GM12878 (cell line): ENCODE results near the gene PSMD3. TPM values are rescaled to one million over a fixed set of nuclear protein-coding genes. Genes with fewer than 3 reads are reported as not detected.

Source experiments
- ATAC-seq: fragments of 200-7000 bp; cut with Tn5 transposase; 3 replicates; pipeline ENCODE4 v1.9.1; 2020; ENCODE audit warnings: mild to moderate bottlenecking, moderate library complexity
- BruUV-seq: library from RNA; stranded (reverse); fragments of 400-500 nt; replicated peaks from 2 replicates; lab custom pipeline; 2021; lab: Mats Ljungman, UMichigan
- CTCF ChIA-PET: fragments of 300-600 bp; sonication (Branson Sonifier 250); formaldehyde crosslinking; extraction: SDS; loops from one replicate; lab custom pipeline; 2021; ENCODE audit warnings: inconsistent platforms; lab: Yijun Ruan, JAX
- POLR2A ChIA-PET: fragments of 350-600 bp; formaldehyde crosslinking; extraction: SDS; loops from one replicate; lab custom pipeline; 2021; ENCODE audit warnings: inconsistent platforms; lab: Charles Lee
- RAD21 ChIA-PET: fragments of 300-600 bp; sonication (Branson Sonifier 250); formaldehyde crosslinking; loops from one replicate; lab custom pipeline; 2023; ENCODE audit warnings: antibody characterized with exemption; ENCODE audit not compliant: unreplicated experiment; lab: Charles Lee
- SMC1A ChIA-PET: fragments of 300-600 bp; sonication (Branson Sonifier 250); formaldehyde crosslinking; loops from one replicate; lab custom pipeline; 2023; ENCODE audit not compliant: unreplicated experiment, uncharacterized antibody; lab: Charles Lee
- DNase-seq: peaks from one replicate; pipeline ENCODE4 v3.0.0-alpha.2; 2011; ENCODE audit warnings: low read depth, low spot score
- FAIRE-seq: peaks from 3 replicates; lab custom pipeline; 2011; peaks lifted over from hg19 to GRCh38; lab: Jason Lieb, UNC
- H2AFZ ChIP-seq: 2 replicates; pipeline ENCODE4 v1.6.0; 2011; ENCODE audit warnings: low read depth, low read length, control low read depth; ENCODE audit not compliant: control insufficient read depth
- H3K27ac ChIP-seq: 2 replicates; pipeline ENCODE4 v1.5.1; 2011; ENCODE audit warnings: control low read depth; ENCODE audit not compliant: control insufficient read depth, insufficient read depth
- H3K27me3 ChIP-seq, 2 experiments: replicated peaks in 1 of 2; 2 replicates each; pipeline versions ENCODE4 v1.6.0 to v1.6.1; 2011; ENCODE audit warnings: low read length in 1 of 2; ENCODE audit not compliant: control insufficient read depth in 2 of 2, insufficient read depth in 2 of 2
- H3K36me3 ChIP-seq, 2 experiments: 2 replicates each; pipeline ENCODE4 v1.5.1; 2011; ENCODE audit warnings: low read length in 1 of 2; ENCODE audit not compliant: control insufficient read depth in 2 of 2, insufficient read depth in 2 of 2
- H3K4me1 ChIP-seq: 2 replicates; pipeline ENCODE4 v1.6.1; 2011; ENCODE audit warnings: mild to moderate bottlenecking, low read length, moderate library complexity, mixed read lengths; ENCODE audit not compliant: control insufficient read depth, insufficient read depth
- H3K4me2 ChIP-seq: 2 replicates; pipeline ENCODE4 v1.6.0; 2011; ENCODE audit warnings: control low read depth; ENCODE audit not compliant: control insufficient read depth, insufficient read depth
- H3K4me3 ChIP-seq: fragments of 200-600 bp; sonication (generic); 2 replicates; pipeline ENCODE4 v1.5.1; 2016
- H3K79me2 ChIP-seq: 2 replicates; pipeline ENCODE4 v1.6.0; 2011; ENCODE audit warnings: low read length; ENCODE audit not compliant: control insufficient read depth, insufficient read depth
- H3K9ac ChIP-seq: 2 replicates; pipeline ENCODE4 v1.8.0; 2011; ENCODE audit warnings: low read length, control low read depth, mixed read lengths; ENCODE audit not compliant: control insufficient read depth, insufficient read depth
- H3K9me3 ChIP-seq: replicated peaks from 3 replicates; pipeline ENCODE4 v1.5.1; 2011; ENCODE audit warnings: mild to moderate bottlenecking, low read length; ENCODE audit not compliant: control insufficient read depth, insufficient read depth
- H4K20me1 ChIP-seq: 2 replicates; pipeline ENCODE4 v1.6.0; 2011; ENCODE audit not compliant: control insufficient read depth, insufficient read depth
- ESRRA ChIP-seq: IDR thresholded peaks from 2 replicates; pipeline ENCODE4 v1.6.1; 2012; ENCODE audit warnings: mild to moderate bottlenecking, low read length, improper control_type of control experiment
- EZH2 ChIP-seq: IDR thresholded peaks from 2 replicates; pipeline ENCODE4 v1.6.1; 2012; ENCODE audit warnings: low read depth, mild to moderate bottlenecking, control low read depth, inconsistent platforms, low read length, borderline replicate concordance; ENCODE audit not compliant: control insufficient read depth
- HDAC2 ChIP-seq: fragments of 200-600 bp; sonication (generic); IDR thresholded peaks from 2 replicates; pipeline ENCODE4 v1.6.1; 2017
- IRF4 ChIP-seq: IDR thresholded peaks from 2 replicates; pipeline ENCODE4 v1.6.1; 2011; ENCODE audit warnings: low read depth, low read length
- MTA3 ChIP-seq: IDR thresholded peaks from 2 replicates; pipeline ENCODE4 v1.6.1; 2012; ENCODE audit warnings: low read length, inconsistent platforms, borderline replicate concordance
- NBN ChIP-seq: fragments of 450-650 bp; IDR thresholded peaks from 2 replicates; pipeline ENCODE4 v1.6.1; 2016
- PAX5 ChIP-seq: IDR thresholded peaks from 2 replicates; pipeline ENCODE4 v1.6.1; 2011; ENCODE audit warnings: low read depth, low read length, borderline replicate concordance
- RBBP5 ChIP-seq: fragments of 200-600 bp; sonication (generic); conservative IDR thresholded peaks from 2 replicates; pipeline ENCODE4 v1.6.1; 2016
- RCOR1 ChIP-seq: conservative IDR thresholded peaks from 2 replicates; pipeline ENCODE4 v1.6.1; 2012; ENCODE audit warnings: low read depth, low read length, improper control_type of control experiment
- RFX5 ChIP-seq: IDR thresholded peaks from 2 replicates; pipeline ENCODE4 v1.6.1; 2011; ENCODE audit warnings: low read depth, low read length, improper control_type of control experiment
- SMARCA5 ChIP-seq: fragments of 450-650 bp; IDR thresholded peaks from 2 replicates; pipeline ENCODE4 v1.6.1; 2017; ENCODE audit warnings: mild to moderate bottlenecking
- SP1 ChIP-seq: IDR thresholded peaks from one replicate; pipeline ENCODE4 v1.6.1; 2011; ENCODE audit warnings: low read depth, low read length
- STAT3 ChIP-seq: IDR thresholded peaks from 2 replicates; pipeline ENCODE4 v1.6.1; 2011; ENCODE audit warnings: low read depth, low read length, improper control_type of control experiment
- USF1 ChIP-seq: IDR thresholded peaks from 2 replicates; pipeline ENCODE4 v1.6.1; 2011; ENCODE audit warnings: borderline replicate concordance, low read depth, mild to moderate bottlenecking, moderate library complexity, mixed read lengths, low read length; ENCODE audit not compliant: insufficient read depth; ENCODE audit errors: extremely low read length
- ZNF592 ChIP-seq: fragments of 450-650 bp; IDR thresholded peaks from 2 replicates; pipeline ENCODE4 v1.6.1; 2017; ENCODE audit warnings: mild to moderate bottlenecking, moderate library complexity
- WGBS: methylation state at CpG from one replicate; pipeline ENCODE4 v1.1.6; 2016; ENCODE audit warnings: low lambda C conversion rate; ENCODE audit not compliant: insufficient replicate concordance, insufficient coverage; ENCODE audit errors: missing lambda C conversion rate; 5-methylcytosine and 5-hydroxymethylcytosine counted together
- in situ Hi-C: fragments of 300-500 bp; cut with MboI; formaldehyde crosslinking; loops from 9 replicates; pipeline ENCODE4 v1.14.3; 2018; ENCODE audit warnings: mixed read lengths
- intact Hi-C: fragments of 100-400 bp; cut with micrococcal nuclease; formaldehyde crosslinking; loops from one replicate; pipeline ENCODE4 v1.14.2; 2022; ENCODE audit not compliant: unreplicated experiment
- polyA plus RNA-seq, 11 experiments: library from polyadenylated mRNA; depleted of rRNA in 4 of 11; unstranded in 6 of 11; stranded (reverse) in 5 of 11; fragments of >200 nt; fragmentation: Nextera tagmentation in 4 of 11; fragmentation: Illumina TruSeq in 1 of 11; extraction: Ambion mirVana in 4 of 11; extraction: Trizol in 1 of 11; gene quantifications; 1 replicate in 1 of 11; 2 replicates in 10 of 11; pipeline versions ENCODE4 v1.2.1 to v1.2.3, GENCODE V29; 2011 to 2016; ENCODE audit warnings: inconsistent platforms in 2 of 11, missing spikeins in 2 of 11, low read depth in 1 of 11
- total RNA-seq, 4 experiments: library from RNA; depleted of rRNA in 3 of 4; stranded (reverse); fragments of >200 nt in 3 of 4; fragmentation: Illumina TruSeq in 1 of 4; extraction: Trizol in 1 of 4; gene quantifications; 2 replicates each; pipeline versions ENCODE4 v1.2.1 to v1.2.3, GENCODE V29; 2013 to 2021

The PSMD3 gene
- total and polyA plus RNA-seq, 10 of the 15 experiments (the other 5 are each of a cell fraction or from before 2014, with no cell fraction given), result 2.2 to 192 (median 129) TPM

- H2AFZ ChIP-seq, result no peak overlapping the region
- H3K79me2 ChIP-seq, result no peaks in the 10 kb centered on the region
- POLR2A ChIA-PET, result interaction anchor here (1.2 kb wide), 1 partner anchor 8 kb away, joined by 5 read pairs; no protein-coding TSS in a partner anchor
- SMC1A ChIA-PET, result interaction anchor here (0.6 to 5.3 kb wide), 4 partner anchors 17 to 34 kb away, joined by 3 to 38 read pairs (median 20); partner anchors contain the start of gene PSMD3
- no TSS peak for BruUV-seq
- no peaks in the 10 kb centered on the region for H3K27me3 ChIP-seq
- no peaks in the 10 kb centered on the region; the same call in 1 of the 2 replicates for H3K4me1 ChIP-seq
- FAIRE-seq (no peak), DNase-seq (no peak), ATAC-seq (no peak)
- WGBS, result 54% methylated on average over 6 of the region's 8 CpGs
- in situ Hi-C loops (no loop called here), intact Hi-C loops (no loop called here)
- H3K27ac ChIP-seq, result no peak overlapping the region
- no peaks in the 10 kb centered on the region for H3K9me3 ChIP-seq
- no peaks in the 10 kb centered on the region for H4K20me1 ChIP-seq
- no peak overlapping the region for H3K4me2 ChIP-seq
- H3K4me3 ChIP-seq, result no peak overlapping the region
- RAD21 ChIA-PET, result interaction anchor here (1.8 kb wide), 1 partner anchor 14 kb away, joined by 4 read pairs; no protein-coding TSS in a partner anchor
- no peaks in the 10 kb centered on the region for H3K36me3 ChIP-seq
- no peak for TF ChIP-seq ESRRA
- no peak for TF ChIP-seq STAT3
- no peak for TF ChIP-seq NBN
- no peak for TF ChIP-seq MTA3
- no peak for TF ChIP-seq SMARCA5
- TF ChIP-seq ZNF592, result no peak
- no peak for TF ChIP-seq IRF4
- TF ChIP-seq RCOR1, result no peak
- no peak for TF ChIP-seq HDAC2
- no peak for TF ChIP-seq EZH2
- no peak for TF ChIP-seq USF1
- no peak for TF ChIP-seq RBBP5
- TF ChIP-seq SP1, result no peak
- no peak for TF ChIP-seq PAX5
- TF ChIP-seq RFX5, result no peak
- no peak overlapping the region for H3K9ac ChIP-seq
- CTCF ChIA-PET, result interaction anchor here (0.7 to 8.3 kb wide), 6 partner anchors 19 to 338 kb away, joined by 3 to 120 read pairs (median 28); partner anchors contain the start of gene PSMD3
These were observed 20.0 kb upstream of the PSMD3 start for GRCh38 chr17:39960524-39961041.
